Measurements from ENCODE around the gene RPS3. TPM values are rescaled to one million over a fixed set of nuclear protein-coding genes. Genes with fewer than 3 reads are reported as not detected.
"Not testable (repeated sequence)": the region's sequence is repeated elsewhere in the genome, so short reads cannot be mapped to it uniquely, and the experiment has no call there.

Gene RPS3
- total RNA-seq (1,000 to 10,000 TPM; 5,159 to 5,268 TPM), polyA plus RNA-seq (1,000 to 10,000 TPM; 6,922 to 7,216 (median 7,023) TPM), total RNA-seq (1,560 to 2,338 (median 1,962) reads per million in 6 experiments)

DNA sequence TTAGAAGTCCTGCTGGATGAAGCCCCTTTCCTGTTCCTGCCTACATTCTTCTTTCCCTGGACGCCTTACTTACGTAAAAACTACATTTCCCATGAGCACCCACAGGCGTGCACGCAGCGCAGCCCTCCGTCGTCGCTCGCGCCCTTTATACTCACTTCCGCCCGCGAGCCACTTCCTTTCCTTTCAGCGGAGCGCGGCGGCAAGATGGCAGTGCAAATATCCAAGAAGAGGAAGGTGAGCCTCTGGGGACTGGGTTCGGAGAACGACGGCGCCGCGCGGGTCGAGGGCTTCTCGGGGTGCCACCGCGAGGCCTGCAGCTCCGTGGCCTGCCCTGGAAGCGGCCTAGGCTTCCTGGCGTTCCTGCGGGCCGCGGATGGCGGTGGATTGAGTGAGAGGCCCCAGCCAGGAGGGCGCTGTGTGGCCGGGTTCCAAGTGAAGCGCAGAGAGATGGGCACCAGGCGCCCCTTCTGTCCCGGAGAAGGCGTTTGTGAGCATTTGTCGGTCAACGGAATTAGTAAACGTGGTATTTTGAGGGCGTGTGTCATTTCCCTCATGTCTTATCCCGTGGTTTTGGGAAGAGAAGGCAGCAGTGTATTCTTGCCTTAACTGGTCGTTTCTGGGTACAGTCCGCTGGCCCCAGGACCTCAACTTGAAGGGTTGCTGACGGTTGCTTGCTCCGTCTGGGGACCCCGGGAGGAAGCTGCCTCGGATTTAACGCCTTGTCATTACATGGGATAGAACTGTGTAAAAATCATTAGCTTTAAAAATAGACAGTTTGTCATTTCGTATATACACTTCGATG, at the start of gene RPS3:
Gene RPS3 (plus strand): TSS at position 175 of the 802 bp plus-strand sequence. CDS start 30 bp downstream, at position 205.
- Mint-ChIP-seq H3K27me3 (no peaks in the 10 kb centered on the region), H3K27ac (peak within 1 kb of the TSS; percentile 94 to 99 (median 96)), H3K9me3 (no peaks in the 10 kb centered on the region), H3K4me3 (peak within 1 kb of the TSS; percentile 91 to 99 (median 96)), H3K36me3 (peaks cover 4 to 49% (median 19%) of the 10 kb centered on the region in 3 donors), H3K4me1 (peaks cover 38 to 55% (median 47%) of the 10 kb centered on the region in 4 donors)
- DNase-seq: peak; percentile 77 to 95 (median 88)
- POLR2A ChIA-PET: interaction anchor here (0.9 to 2.6 kb wide), 15 partner anchors 8 to 184 kb away, joined by 3 to 20 read pairs (median 4); partner anchors contain the start of genes ARRB1, GDPD5 and SERPINH1
- peak; percentile 91 to 92 for ATAC-seq

DNA sequence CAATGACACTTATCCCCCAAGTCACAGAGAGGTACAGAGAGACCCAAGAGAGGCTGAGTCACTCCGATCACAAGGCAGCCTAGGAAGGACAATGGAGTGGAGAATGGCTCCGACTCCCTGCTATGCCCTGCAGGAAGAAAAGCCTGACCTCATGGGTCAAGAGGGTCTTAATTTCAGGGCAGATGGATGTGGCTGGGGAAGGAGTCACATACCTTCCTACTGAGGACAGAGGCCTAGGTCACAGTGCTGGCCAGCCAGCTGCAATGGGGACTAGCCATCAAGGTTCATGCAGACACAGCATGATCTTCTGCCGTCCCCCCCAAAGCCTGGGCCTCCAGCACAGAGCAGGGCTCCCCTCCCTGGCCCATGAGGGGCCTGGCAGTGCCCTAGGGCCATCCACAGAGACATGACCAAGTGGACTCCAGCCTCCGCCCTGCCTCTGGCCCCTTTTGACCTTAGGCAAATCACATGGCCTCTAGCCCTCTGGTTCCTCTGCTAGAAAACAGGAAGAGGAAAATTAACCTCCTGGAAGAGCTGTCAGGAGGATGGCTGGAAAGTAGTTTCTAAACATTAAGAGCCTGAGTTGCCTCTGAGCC, 49.7 kb upstream of the RPS3 start:
- Mint-ChIP-seq H3K27ac (peak overlapping the region; percentile 87 to 98 (median 96)), H3K27me3 (no peaks in the 10 kb centered on the region), H3K9me3 (no peaks in the 10 kb centered on the region), H3K4me1 (peaks cover 65 to 91% (median 82%) of the 10 kb centered on the region in 4 donors), H3K36me3 (peaks cover 0 to 6% (median 0%) of the 10 kb centered on the region in 3 donors), H3K4me3 (peak overlapping the region; percentile 81 to 99 (median 93))
- ATAC-seq (no peak), DNase-seq (no peak)
- POLR2A ChIA-PET: interaction anchor here (2.3 to 8.5 kb wide), 6 partner anchors 10 to 72 kb away, joined by 11 to 110 read pairs (median 58); partner anchors contain the start of gene RPS3

DNA sequence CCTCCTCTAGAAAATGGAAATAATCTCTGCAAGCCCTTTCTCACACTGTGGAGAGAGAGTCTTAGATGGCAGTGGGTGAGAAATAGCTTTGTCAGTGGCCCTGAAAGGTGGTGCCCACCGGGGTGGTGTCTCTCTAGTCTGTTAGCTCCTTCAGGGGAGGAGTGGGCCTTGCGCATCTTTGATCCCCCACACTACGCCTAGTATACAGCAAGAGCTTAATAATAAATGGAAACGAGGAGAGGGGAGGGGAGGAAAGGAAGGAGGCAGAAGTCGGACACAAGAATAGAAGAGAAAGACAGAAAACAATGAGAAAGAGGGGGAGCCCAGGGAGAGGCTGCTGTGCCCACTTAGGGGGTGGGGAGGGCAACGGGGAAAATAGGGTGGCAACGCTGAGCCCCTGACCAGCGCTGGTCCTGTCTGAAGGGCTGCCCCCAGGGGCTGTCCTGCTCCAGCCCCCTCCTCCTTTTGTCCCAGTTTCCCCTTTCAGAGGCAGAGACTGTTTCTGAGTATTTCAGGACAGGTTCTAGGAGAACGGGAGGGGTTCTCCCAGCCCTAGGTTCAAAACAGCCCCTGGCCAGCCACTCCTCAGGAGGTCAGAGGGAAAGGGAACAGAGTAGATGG, 49.1 kb upstream of the RPS3 start:
- Mint-ChIP-seq H3K36me3 (peaks cover 0 to 6% (median 0%) of the 10 kb centered on the region in 3 donors), H3K27ac (peak overlapping the region; percentile 93 to 98 (median 96)), H3K9me3 (no peaks in the 10 kb centered on the region), H3K4me1 (peaks cover 61 to 87% (median 79%) of the 10 kb centered on the region in 4 donors), H3K4me3 (peak overlapping the region; percentile 81 to 99 (median 93)), H3K27me3 (no peaks in the 10 kb centered on the region)
- no peak for DNase-seq
- POLR2A ChIA-PET: interaction anchor here (1.2 to 8.5 kb wide), 8 partner anchors 10 to 88 kb away, joined by 3 to 110 read pairs (median 35); partner anchors contain the start of gene RPS3
- no peak for ATAC-seq

DNA sequence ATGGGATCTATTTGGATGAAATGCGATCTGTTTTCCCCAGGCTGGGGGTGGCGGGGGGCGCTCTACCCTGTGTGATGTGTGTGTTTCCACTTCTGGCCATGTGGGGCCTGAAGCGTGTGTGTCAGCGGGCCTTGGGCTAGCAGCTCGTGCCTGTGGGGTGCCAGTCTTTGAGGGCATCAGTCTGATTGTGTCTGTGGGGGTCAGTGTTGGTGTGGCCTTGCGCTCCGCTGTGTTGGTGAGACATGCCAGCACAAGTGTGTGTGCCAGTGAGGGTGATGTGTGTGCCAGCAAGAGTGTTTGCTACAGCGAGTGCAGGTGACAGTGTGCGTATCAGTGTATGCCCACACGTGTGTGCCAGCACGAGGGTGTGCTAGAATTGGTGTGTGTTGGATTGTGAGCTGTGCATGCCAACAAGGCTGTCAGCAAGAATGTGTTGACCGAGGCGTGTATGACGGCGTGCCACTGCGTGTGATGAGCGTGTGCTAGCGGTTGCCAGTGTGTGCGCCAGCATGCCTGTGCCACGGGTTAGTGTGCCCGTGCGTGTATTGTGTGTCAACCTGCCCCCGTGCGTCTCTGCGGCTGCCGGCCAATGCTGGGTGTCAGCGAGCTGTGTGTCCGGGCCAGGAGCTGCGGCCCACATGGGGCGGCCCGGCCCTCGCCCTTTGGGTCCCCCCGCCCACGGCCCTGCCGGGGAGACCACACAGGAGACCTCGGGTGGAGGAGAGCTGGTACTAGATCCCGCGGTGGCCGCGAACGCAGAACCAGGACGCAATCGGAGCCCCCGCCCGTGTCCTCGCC, 48.4 kb upstream of the RPS3 start:
- Mint-ChIP-seq H3K4me3 (peak overlapping the region; percentile 81 to 99 (median 93)), H3K4me1 (peaks cover 56 to 87% (median 78%) of the 10 kb centered on the region in 4 donors), H3K36me3 (peaks cover 0 to 6% (median 0%) of the 10 kb centered on the region in 3 donors), H3K9me3 (no peaks in the 10 kb centered on the region), H3K27ac (peak overlapping the region; percentile 93 to 98 (median 96)), H3K27me3 (no peaks in the 10 kb centered on the region)
- peak; percentile 45 to 59 for ATAC-seq
- POLR2A ChIA-PET: interaction anchor here (1.2 to 8.5 kb wide), 8 partner anchors 11 to 89 kb away, joined by 3 to 110 read pairs (median 35); partner anchors contain the start of gene RPS3
- peak in 8 of 10 donors; percentile 26 to 77 (median 39) for DNase-seq

DNA sequence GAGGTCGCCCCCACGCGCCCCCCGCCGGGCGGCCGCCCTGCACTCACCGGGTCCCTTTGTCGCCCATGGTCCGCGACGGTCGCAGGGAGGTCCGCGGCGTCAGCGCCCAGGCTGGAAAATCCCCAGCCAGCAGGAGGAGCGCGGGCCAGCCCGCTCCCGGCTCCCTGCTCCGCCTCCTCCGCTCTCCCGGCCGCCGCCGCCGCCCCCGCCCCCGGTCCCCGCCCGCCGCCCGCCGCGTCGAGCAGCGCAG, 47.9 kb upstream of the RPS3 start, which contains the start of gene ARRB1:
Gene ARRB1 (minus strand): TSS at position 121 of the 250 bp plus-strand sequence. CDS start 54 bp downstream, at position 67.
- Mint-ChIP-seq H3K36me3 (peaks cover 0 to 6% (median 0%) of the 10 kb centered on the region in 3 donors), H3K27me3 (no peaks in the 10 kb centered on the region), H3K27ac (peak within 1 kb of the TSS; percentile 94 to 98 (median 97)), H3K9me3 (no peaks in the 10 kb centered on the region), H3K4me3 (peak within 1 kb of the TSS; percentile 84 to 99 (median 95)), H3K4me1 (peaks cover 52 to 86% (median 76%) of the 10 kb centered on the region in 4 donors)
- no peak for DNase-seq
- ATAC-seq: no peak
- POLR2A ChIA-PET: interaction anchor here (1.2 to 8.5 kb wide), 8 partner anchors 11 to 89 kb away, joined by 3 to 110 read pairs (median 35); partner anchors contain the start of gene RPS3

DNA sequence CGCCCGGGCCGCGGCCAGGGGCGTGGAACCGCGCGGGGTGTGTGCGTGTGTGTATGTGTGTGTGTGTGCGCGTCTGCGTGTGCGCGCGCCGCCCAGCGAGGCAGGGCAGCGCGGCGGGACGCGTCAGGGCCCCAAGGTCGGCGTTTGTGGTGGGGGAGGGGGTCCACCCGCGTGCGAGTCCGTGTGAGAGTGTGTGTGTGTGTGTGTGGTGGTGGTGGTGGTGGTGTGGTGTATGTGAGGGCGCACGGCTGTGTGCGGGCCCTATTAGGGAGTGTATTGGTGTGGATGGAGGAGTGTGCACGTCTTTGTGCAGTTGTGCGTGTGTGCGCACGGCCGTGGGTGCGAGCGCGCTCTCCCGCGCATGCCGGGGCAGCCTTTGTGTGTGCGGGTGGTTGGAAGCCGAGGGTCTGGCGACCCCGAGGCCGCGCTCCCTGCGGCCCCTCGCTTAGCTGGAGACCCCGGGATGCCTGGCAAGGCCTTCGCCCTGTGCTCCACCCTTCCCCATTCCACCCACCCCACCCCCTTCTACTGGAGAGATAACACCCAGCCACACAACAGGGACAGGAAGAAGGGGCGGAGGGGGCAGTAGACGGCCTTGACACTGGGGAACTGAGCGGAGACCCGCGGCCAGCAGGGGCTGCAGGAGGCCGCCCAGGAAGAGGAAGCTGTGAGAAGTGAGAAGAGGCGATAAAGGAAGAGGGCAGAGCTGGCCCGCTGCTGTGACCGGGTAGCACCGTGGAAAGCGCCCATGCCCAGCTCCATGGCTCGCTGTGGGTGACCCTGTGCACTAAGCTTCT, 47.3 kb upstream of the RPS3 start:
- POLR2A ChIA-PET: interaction anchor here (0.6 to 8.5 kb wide), 14 partner anchors 9 to 90 kb away, joined by 3 to 110 read pairs (median 10); partner anchors contain the start of gene RPS3
- ATAC-seq: peak; percentile 64
- DNase-seq: peak; percentile 33 to 86 (median 66)
- H3K4me3 Mint-ChIP-seq: peak overlapping the region; percentile 84 to 95 (median 94)
- no peaks in the 10 kb centered on the region for H3K27me3 Mint-ChIP-seq
- H3K4me1 Mint-ChIP-seq: peaks cover 51 to 85% (median 73%) of the 10 kb centered on the region in 4 donors
- H3K9me3 Mint-ChIP-seq: no peaks in the 10 kb centered on the region
- H3K36me3 Mint-ChIP-seq: peaks cover 0 to 6% (median 0%) of the 10 kb centered on the region in 3 donors
- H3K27ac Mint-ChIP-seq: peak overlapping the region; percentile 89 to 97 (median 95)

DNA sequence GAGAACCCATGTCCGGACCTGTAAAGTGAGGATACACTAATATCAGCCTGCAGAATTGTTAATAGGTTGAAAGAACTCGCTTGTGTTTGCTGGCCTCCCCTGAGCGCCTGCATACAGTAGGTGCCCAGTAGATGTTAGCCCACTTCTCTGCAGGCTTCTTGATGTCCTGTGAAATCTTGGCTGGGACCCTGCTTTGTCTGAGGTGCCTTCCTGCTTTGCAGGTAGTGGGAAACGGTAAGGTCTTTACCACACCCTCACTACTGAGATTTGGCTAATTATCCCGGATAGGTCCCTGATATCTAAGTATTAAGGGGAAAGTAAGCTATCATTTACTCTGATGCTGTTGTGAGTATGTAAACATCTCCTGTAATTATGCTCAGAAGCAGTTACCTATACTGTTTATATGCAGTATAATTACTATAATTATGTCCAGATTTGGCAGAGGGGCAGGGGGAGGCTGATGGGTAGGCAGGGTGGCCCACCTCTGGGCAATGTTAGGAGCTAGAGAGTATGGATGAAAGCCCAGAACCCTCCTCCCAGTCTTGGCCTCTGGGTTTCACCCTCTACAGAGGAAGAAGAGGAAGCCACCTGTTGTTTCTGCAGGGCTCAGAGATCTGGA, 46.6 kb upstream of the RPS3 start:
- Mint-ChIP-seq H3K9me3 (no peaks in the 10 kb centered on the region), H3K4me3 (peak overlapping the region; percentile 84 to 95 (median 94)), H3K27ac (peak overlapping the region; percentile 89 to 97 (median 95)), H3K27me3 (no peaks in the 10 kb centered on the region), H3K4me1 (peaks cover 48 to 78% (median 67%) of the 10 kb centered on the region in 4 donors), H3K36me3 (peaks cover 0 to 6% (median 0%) of the 10 kb centered on the region in 3 donors)
- DNase-seq: no peak
- ATAC-seq: no peak
- POLR2A ChIA-PET: interaction anchor here (0.6 to 8.5 kb wide), 10 partner anchors 10 to 90 kb away, joined by 3 to 110 read pairs (median 10); partner anchors contain the start of gene RPS3

DNA sequence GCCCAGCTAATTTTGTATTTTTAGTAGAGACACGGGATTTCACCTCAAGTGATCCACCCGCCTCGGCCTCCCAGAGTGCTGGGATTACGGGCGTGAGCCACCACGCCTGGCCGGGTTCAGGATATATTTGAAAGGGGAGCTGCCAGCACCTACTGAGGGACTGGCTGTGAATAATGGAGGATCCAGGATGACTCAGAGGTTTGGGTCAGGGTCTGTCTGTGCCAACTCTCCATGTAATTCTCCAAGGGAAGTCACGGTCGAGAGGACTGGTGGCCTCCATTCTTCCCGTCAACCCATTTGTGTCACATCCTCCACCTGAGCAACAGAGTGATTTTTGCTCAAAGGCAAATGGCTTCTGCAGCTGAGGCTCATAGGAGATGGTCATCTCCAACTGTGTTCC, 44.3 kb upstream of the RPS3 start:
- Mint-ChIP-seq H3K9me3 (no peaks in the 10 kb centered on the region), H3K4me1 (peaks cover 27 to 54% (median 44%) of the 10 kb centered on the region in 4 donors), H3K36me3 (no peaks in the 10 kb centered on the region), H3K4me3 (no peak overlapping the region), H3K27ac (peak overlapping the region in 4 of 10 donors; percentile 27 to 90 (median 42)), H3K27me3 (no peaks in the 10 kb centered on the region)
- ATAC-seq: no peak
- POLR2A ChIA-PET: interaction anchor here (0.7 to 1.6 kb wide), 7 partner anchors 9 to 141 kb away, joined by 3 to 5 read pairs (median 4); no protein-coding TSS in a partner anchor
- DNase-seq: no peak

DNA sequence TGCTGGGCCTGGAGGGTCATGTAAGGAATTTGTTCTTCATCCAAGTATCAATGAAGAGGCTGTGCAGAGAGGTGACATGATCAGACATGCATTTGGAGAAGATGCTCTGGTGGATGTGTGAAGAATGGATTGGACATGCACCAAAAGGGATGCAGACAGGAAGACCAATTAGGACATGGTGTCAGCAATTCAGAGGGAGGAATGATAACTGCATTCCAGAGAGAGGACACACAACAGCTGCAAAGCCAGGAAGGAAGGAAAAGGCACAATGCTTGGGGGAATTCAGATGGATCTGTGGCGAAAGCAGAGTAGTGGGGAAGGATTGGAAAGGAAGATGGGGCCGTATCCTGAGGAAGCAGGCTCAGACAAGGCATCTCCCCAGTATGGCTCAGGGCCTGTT, 42.7 kb upstream of the RPS3 start:
- no peaks in the 10 kb centered on the region for H3K27me3 Mint-ChIP-seq
- POLR2A ChIA-PET: interaction anchor here (0.6 to 1.2 kb wide), 5 partner anchors 12 to 221 kb away, joined by 3 to 5 read pairs (median 3); no protein-coding TSS in a partner anchor
- no peaks in the 10 kb centered on the region for H3K9me3 Mint-ChIP-seq
- no peaks in the 10 kb centered on the region for H3K36me3 Mint-ChIP-seq
- no peak overlapping the region for H3K4me3 Mint-ChIP-seq
- H3K27ac Mint-ChIP-seq: peak overlapping the region in 6 of 10 donors; percentile 27 to 90 (median 78)
- peaks cover 21 to 42% (median 34%) of the 10 kb centered on the region in 4 donors for H3K4me1 Mint-ChIP-seq
- ATAC-seq: no peak
- DNase-seq: no peak

DNA sequence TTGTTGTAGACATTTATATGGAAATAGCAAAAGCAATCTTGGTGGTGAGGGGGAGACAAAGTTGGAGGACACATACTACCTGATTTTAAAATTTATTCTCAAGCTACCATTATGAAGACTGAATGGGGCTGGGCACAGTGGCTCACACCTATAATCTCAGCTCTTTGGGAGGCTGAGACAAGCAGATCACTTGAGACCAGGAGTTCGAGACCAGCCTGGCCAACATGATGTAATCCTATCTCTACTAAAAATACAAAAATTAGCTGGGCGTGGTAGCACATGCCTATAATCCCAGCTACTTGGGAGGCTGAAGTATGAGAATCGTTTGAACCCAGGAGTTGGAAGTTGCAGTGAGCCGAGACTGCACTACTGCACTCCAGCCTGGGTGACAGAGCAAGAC, 37.0 kb upstream of the RPS3 start:
- ATAC-seq, H3K27me3 Mint-ChIP-seq, H3K9me3 Mint-ChIP-seq, H3K36me3 Mint-ChIP-seq, DNase-seq, H3K4me3 Mint-ChIP-seq, H3K4me1 Mint-ChIP-seq: not testable (repeated sequence)
- POLR2A ChIA-PET: interaction anchor here (0.8 to 1.8 kb wide), 3 partner anchors 10 to 21 kb away, joined by 3 to 7 read pairs (median 4); no protein-coding TSS in a partner anchor
- H3K27ac Mint-ChIP-seq: peak overlapping the region in 1 of 10 donors; percentile 45

Measured in naive thymus-derived CD8-positive, alpha-beta T cell (primary cell).